ENCODE data around the gene CASP8. TPM values are rescaled to one million over a fixed set of nuclear protein-coding genes. Genes with fewer than 3 reads are reported as not detected.
A peak's percentile ranks its signal among the peaks of the same experiment; 100 is the strongest.

Gene CASP8
- total and polyA plus RNA-seq, 2 donors (not counting 3 experiments of a cell fraction or from before 2014, with no cell fraction given) = 5.3 to 5.8 TPM

GRCh38 chr2:201216918-201217317 is 43.4 kb upstream of the CASP8 start:
- ChIA-PET CTCF (no interaction called here), POLR2A (no interaction called here)
- Histone ChIP-seq H3K9ac (replicated peaks; ENCODE audit: extremely low read depth, insufficient read depth, low read length) (no peak overlapping the region), H3K4me3 (replicated peaks in 1 of 3; ENCODE audit: insufficient read depth in 1 of 3, low read depth in 1 of 3, low read length in 3 of 3) (no peak overlapping the region), H3K4me2 (ENCODE audit: insufficient read depth, low read length) (no peak overlapping the region), H2AFZ (ENCODE audit: low read depth, low read length) (no peak overlapping the region), H3K9me3 (replicated peaks; ENCODE audit: control insufficient read depth, insufficient read depth, low read length) (no peaks in the 10 kb centered on the region), H3K36me3 (ENCODE audit: control insufficient read depth in 2 of 2, extremely low read depth in 1 of 2, insufficient read depth in 2 of 2, low read length in 2 of 2) (peaks cover 0 to 9% of the 10 kb centered on the region in 2 experiments), H3K79me2 (ENCODE audit: control insufficient read depth, insufficient read depth, low read length) (no peaks in the 10 kb centered on the region), H4K20me1 (replicated peaks; ENCODE audit: control insufficient read depth, extremely low read depth, insufficient read depth, low read length) (no peaks in the 10 kb centered on the region), H3K27ac (ENCODE audit: insufficient read depth, low read depth, low read length) (no peak overlapping the region), H3K9me1 (replicated peaks; ENCODE audit: control insufficient read depth, extremely low read depth, insufficient read depth, low read length) (no peaks in the 10 kb centered on the region), H3K4me1 (ENCODE audit: control insufficient read depth, extremely low read depth, insufficient read depth, low read length) (peaks cover 27% of the 10 kb centered on the region), H3K27me3 (ENCODE audit: control insufficient read depth in 2 of 2, insufficient read depth in 2 of 2, low read length in 2 of 2) (no peaks in the 10 kb centered on the region)
- no TSS peak for BruUV-seq (replicated peaks)
- DNase-seq (ENCODE audit: low read depth, low spot score) (no peak), FAIRE-seq (no peak)
- no peak for TF ChIP-seq POLR2AphosphoS5 (IDR thresholded peaks at IDR 0.05; ENCODE audit: insufficient read depth, low read depth, low read length)
- TF ChIP-seq FOS (IDR thresholded peaks at IDR 0.05; ENCODE audit: borderline replicate concordance, insufficient read depth, low read length) = no peak
- TF ChIP-seq POLR2A (IDR thresholded peaks at IDR 0.05; ENCODE audit: low read depth, low read length) = no peak
- no peak for TF ChIP-seq MYC (IDR thresholded peaks at IDR 0.05; ENCODE audit: low read depth, low read length)
- TF ChIP-seq JUN (IDR thresholded peaks at IDR 0.05; ENCODE audit: borderline replicate concordance, insufficient read depth, insufficient read length, low read depth) = no peak
- intact Hi-C loops (cut with micrococcal nuclease) (no loop called here), dilution Hi-C loops (cut with MboI; ENCODE audit: extremely low pct_ligation_motif_present, low sequenced_read_pairs) (no loop called here)

- intact Hi-C loops (cut with micrococcal nuclease) (no loop called here), dilution Hi-C loops (cut with MboI; ENCODE audit: extremely low pct_ligation_motif_present, low sequenced_read_pairs) (no loop called here)
- FAIRE-seq (no peak), DNase-seq (ENCODE audit: low read depth, low spot score) (peak; percentile 26)
- TF ChIP-seq GATA2 (IDR thresholded peaks at IDR 0.05; ENCODE audit: insufficient read depth, insufficient read length, low read depth, low read length) = no peak
- no peak for TF ChIP-seq POLR2AphosphoS5 (IDR thresholded peaks at IDR 0.05; ENCODE audit: insufficient read depth, low read depth, low read length)
- no peak for TF ChIP-seq MAX (IDR thresholded peaks at IDR 0.05; ENCODE audit: insufficient read depth, insufficient read length)
- TF ChIP-seq CTCF (IDR thresholded peaks at IDR 0.05; ENCODE audit: extremely low read depth in 1 of 2, insufficient read depth in 1 of 2, low read depth in 1 of 2, low read length in 2 of 2) = no peak
- TF ChIP-seq EZH2 (IDR thresholded peaks at IDR 0.05; ENCODE audit: borderline replicate concordance, low read depth, low read length, severe bottlenecking) = no peak
- no peak for TF ChIP-seq POLR2A (IDR thresholded peaks at IDR 0.05; ENCODE audit: low read depth, low read length)
- TF ChIP-seq MYC (IDR thresholded peaks at IDR 0.05; ENCODE audit: low read depth, low read length) = no peak
- TF ChIP-seq JUN (IDR thresholded peaks at IDR 0.05; ENCODE audit: borderline replicate concordance, insufficient read depth, insufficient read length, low read depth) = peak; percentile 62
- TF ChIP-seq FOS (IDR thresholded peaks at IDR 0.05; ENCODE audit: borderline replicate concordance, insufficient read depth, low read length) = no peak
- H3K9me1 ChIP-seq (replicated peaks; ENCODE audit: control insufficient read depth, extremely low read depth, insufficient read depth, low read length) = no peaks in the 10 kb centered on the region
- peaks cover 0 to 9% of the 10 kb centered on the region in 2 experiments for H3K36me3 ChIP-seq (ENCODE audit: control insufficient read depth in 2 of 2, extremely low read depth in 1 of 2, insufficient read depth in 2 of 2, low read length in 2 of 2)
- H3K4me2 ChIP-seq (ENCODE audit: insufficient read depth, low read length) = no peak overlapping the region
- H3K9ac ChIP-seq (replicated peaks; ENCODE audit: extremely low read depth, insufficient read depth, low read length) = no peak overlapping the region
- no peak overlapping the region for H2AFZ ChIP-seq (ENCODE audit: low read depth, low read length)
- ChIA-PET CTCF (interaction anchor here (1.0 to 6.7 kb wide), 3 partner anchors 14 to 41 kb away, joined by 3 to 71 read pairs (median 12); no protein-coding TSS in a partner anchor), POLR2A (no interaction called here)
- no peaks in the 10 kb centered on the region for H4K20me1 ChIP-seq (replicated peaks; ENCODE audit: control insufficient read depth, extremely low read depth, insufficient read depth, low read length)
- H3K4me1 ChIP-seq (ENCODE audit: control insufficient read depth, extremely low read depth, insufficient read depth, low read length) = peaks cover 26% of the 10 kb centered on the region
- no TSS peak for BruUV-seq (replicated peaks)
- no peak overlapping the region for H3K4me3 ChIP-seq (replicated peaks in 1 of 3; ENCODE audit: insufficient read depth in 1 of 3, low read depth in 1 of 3, low read length in 3 of 3)
- H3K27me3 ChIP-seq (ENCODE audit: control insufficient read depth in 2 of 2, insufficient read depth in 2 of 2, low read length in 2 of 2) = no peaks in the 10 kb centered on the region
- H3K79me2 ChIP-seq (ENCODE audit: control insufficient read depth, insufficient read depth, low read length) = no peaks in the 10 kb centered on the region
- peak overlapping the region; percentile 53 for H3K27ac ChIP-seq (ENCODE audit: insufficient read depth, low read depth, low read length)
- H3K9me3 ChIP-seq (replicated peaks; ENCODE audit: control insufficient read depth, insufficient read depth, low read length) = no peaks in the 10 kb centered on the region
These were observed 41.6 kb upstream of the CASP8 start for GRCh38 chr2:201218780-201219179.
